ENCODE measurements around the gene MCRS1.
A peak's percentile ranks its signal among the peaks of the same experiment; 100 is the strongest.

The MCRS1 gene

DNA sequence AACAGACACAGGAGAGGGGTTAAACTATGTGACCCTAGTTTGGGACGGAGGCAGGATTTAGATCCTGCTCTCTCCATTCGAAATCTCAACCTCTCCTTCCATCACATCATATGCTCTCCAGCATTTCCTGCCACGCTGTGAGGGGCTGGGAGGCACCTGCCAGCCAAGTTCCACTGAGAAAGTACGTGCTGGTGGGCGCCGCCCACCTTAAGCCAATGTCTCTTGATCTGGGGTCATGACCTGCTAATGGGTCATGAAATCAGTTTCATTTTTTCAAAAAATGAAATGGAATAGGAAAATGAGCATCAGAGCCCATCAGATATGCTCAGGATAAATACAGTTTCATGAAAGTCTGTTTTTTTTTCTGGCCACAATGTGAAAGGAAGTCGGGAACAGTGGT is 7.2 kb downstream of the MCRS1 start:
- no peak for DNase-seq (ENCODE audit: low read depth)
- TF ChIP-seq, protein P1, sequence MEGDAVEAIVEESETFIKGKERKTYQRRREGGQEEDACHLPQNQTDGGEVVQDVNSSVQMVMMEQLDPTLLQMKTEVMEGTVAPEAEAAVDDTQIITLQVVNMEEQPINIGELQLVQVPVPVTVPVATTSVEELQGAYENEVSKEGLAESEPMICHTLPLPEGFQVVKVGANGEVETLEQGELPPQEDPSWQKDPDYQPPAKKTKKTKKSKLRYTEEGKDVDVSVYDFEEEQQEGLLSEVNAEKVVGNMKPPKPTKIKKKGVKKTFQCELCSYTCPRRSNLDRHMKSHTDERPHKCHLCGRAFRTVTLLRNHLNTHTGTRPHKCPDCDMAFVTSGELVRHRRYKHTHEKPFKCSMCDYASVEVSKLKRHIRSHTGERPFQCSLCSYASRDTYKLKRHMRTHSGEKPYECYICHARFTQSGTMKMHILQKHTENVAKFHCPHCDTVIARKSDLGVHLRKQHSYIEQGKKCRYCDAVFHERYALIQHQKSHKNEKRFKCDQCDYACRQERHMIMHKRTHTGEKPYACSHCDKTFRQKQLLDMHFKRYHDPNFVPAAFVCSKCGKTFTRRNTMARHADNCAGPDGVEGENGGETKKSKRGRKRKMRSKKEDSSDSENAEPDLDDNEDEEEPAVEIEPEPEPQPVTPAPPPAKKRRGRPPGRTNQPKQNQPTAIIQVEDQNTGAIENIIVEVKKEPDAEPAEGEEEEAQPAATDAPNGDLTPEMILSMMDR (IDR thresholded peaks at IDR 0.05; ENCODE audit: insufficient read depth, low read depth, low read length, missing control alignments), result no peak
- no peak overlapping the region for H3K4me3 ChIP-seq (ENCODE audit: low read length)

DNA sequence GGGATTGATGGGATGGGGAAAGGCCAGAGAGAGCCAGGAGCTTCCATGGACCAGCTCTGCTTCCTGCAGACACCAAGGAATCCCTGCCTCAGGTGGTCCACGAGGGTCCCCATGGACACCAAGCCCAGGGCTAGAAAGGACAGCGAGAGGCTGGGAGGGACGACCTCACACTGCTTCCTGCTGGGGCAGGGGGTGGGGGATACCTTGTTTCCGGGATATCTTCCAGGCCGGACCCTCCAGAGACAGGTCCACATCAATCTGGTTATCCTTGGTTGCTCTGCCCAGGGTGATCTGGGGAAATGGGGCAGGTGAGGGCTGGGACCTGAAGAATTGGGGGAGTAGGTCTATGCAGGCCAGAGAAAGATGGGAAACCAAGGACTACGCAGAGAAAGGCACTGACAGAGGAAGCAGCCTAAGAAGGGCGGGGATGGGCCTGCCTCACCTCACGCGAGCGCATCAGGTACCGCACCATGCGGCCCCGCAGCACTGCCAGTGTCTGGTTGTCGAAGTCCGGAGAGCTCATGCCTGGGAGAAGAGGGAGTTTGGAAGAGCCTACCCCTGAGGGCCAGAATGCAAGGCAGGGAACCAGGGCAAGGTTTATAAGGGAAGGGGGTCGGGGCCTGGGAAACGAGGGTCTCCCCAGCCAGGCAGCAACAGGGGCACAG is 8.8 kb downstream of the MCRS1 start:
- TF ChIP-seq, protein P1 (IDR thresholded peaks at IDR 0.05; ENCODE audit: insufficient read depth, low read depth, low read length, missing control alignments), result no peak
- no peak overlapping the region for H3K4me3 ChIP-seq (ENCODE audit: low read length)
- no peak for DNase-seq (ENCODE audit: low read depth)

DNA sequence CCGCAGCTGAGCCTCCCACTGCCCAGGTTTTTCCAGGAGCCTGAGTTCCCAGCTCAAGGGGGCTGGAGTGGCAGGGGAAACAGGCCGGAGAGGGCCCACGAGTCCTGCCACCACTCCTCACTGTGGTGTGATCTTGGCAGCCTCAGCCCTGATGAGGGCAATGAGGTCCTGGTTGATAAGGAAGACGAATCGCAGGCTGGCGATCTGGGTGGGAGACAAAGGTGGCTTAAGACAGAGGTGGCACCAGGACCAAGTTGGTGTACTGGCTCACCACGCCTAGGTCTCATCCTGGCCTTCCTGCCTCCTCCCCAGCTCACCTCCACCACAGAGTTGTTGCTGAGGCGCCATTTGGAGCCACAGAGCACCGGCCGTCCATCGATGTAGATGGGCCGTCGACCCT is 9.4 kb downstream of the MCRS1 start:
- no peak for DNase-seq (ENCODE audit: low read depth)
- TF ChIP-seq, protein P1 (IDR thresholded peaks at IDR 0.05; ENCODE audit: insufficient read depth, low read depth, low read length, missing control alignments), result no peak
- H3K4me3 ChIP-seq (ENCODE audit: low read length), result no peak overlapping the region

DNA sequence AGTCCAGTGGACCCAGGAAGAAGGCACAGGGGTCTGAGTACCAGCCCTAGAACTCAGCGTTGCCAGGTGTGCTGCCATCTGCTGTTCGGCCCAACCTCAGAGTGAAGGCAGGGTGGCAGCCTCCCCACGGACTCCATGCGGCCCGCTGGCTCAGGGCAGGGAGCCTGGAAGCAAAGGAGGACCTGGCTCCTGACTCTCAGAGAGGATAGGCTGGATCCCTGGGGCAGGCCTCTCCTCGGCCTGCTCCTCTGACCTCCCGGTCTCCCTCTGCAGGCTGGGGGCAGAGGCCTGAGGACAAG is 10.1 kb downstream of the MCRS1 start:
- H3K4me3 ChIP-seq (ENCODE audit: low read length), result no peak overlapping the region
- TF ChIP-seq, protein P1 (IDR thresholded peaks at IDR 0.05; ENCODE audit: insufficient read depth, low read depth, low read length, missing control alignments), result peak; percentile 33
- peak; percentile 17 for DNase-seq (ENCODE audit: low read depth)

DNA sequence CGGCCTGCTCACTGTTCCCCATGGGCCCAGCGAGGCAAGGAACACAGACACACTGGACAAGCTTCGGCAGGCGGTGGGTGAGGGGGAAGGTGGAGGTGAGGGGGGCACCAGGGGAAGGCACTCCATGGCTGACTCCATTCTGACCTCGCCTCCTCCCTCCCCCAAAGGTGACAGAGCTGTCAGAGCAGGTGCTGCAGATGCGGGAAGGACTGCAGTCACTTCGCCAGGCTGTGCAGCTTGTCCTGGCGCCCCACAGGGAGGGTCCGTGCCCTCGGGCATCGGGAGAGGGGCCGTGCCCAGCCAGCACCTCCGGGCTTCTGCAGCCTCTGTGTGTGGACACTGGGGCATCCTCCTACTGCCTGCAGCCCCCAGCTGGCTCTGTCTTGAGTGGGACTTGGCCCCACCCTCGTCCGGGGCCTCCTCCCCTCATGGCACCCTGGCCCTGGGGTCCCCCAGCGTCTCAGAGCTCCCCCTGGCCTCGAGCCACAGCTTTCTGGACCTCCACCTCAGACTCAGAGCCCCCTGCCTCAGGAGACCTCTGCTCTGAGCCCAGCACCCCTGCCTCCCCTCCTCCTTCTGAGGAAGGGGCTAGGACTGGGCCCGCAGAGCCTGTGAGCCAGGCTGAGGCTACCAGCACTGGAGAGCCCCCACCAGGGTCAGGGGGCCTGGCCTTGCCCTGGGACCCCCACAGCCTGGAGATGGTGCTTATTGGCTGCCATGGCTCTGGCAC is 10.6 kb downstream of the MCRS1 start:
- TF ChIP-seq, protein P1 (IDR thresholded peaks at IDR 0.05; ENCODE audit: insufficient read depth, low read depth, low read length, missing control alignments), result no peak
- DNase-seq (ENCODE audit: low read depth), result no peak
- H3K4me3 ChIP-seq (ENCODE audit: low read length), result no peak overlapping the region

DNA sequence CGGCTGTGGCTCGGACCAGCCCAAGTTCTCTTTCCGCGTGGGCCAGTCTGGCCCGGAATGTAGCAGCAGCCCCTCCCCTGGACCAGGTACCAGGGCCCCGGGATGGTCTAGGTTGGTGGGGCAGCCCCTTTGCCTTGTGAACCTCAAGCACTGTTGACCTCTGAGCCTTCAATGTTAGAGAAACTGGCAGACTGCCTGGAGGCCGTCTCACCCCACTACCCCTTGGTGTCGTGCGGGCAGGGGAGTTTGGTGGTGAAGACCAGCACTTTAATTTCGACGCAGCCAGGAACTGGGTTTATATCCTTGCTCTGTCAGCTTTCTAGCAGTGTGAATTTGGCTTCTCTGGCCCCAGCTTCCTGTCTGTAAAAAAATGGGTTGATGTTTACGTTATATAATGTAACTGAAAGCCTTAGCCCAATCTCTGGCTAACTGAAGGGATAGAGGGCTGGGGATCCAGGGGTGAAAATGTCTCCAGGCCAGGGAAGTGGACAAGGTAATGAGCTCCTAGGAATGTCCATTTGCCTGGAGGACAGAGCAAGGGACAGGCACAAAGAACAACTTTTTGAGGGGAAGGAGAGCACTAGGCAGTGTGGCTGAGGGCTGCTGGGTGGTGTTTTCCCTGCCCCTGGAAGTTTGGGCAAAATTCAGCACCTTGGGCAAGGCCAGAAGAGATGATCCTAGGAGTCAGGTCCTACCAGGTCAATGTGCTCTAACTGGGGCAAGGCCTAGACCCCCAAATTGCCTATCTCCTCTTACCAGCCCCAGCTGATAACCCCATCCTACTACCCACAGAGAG is 11.4 kb downstream of the MCRS1 start:
- no peak for DNase-seq (ENCODE audit: low read depth)
- TF ChIP-seq, protein P1 (IDR thresholded peaks at IDR 0.05; ENCODE audit: insufficient read depth, low read depth, low read length, missing control alignments), result no peak
- no peak overlapping the region for H3K4me3 ChIP-seq (ENCODE audit: low read length)
